WTC11 (cell line): ENCODE measurements around the gene EVA1C. TPM values are rescaled to one million over a fixed set of nuclear protein-coding genes. Genes with fewer than 3 reads are reported as not detected.

Experiments
- ATAC-seq: fragments of 200-7000 bp; cut with Tn5 transposase; 2 replicates; pipeline ENCODE4 v1.10.0; 2021; ENCODE audit warnings: mild to moderate bottlenecking, moderate library complexity
- CTCF ChIA-PET: fragments of 300-600 bp; sonication (Branson Sonifier 250); formaldehyde crosslinking; loops from one replicate; lab custom pipeline; 2021; ENCODE audit warnings: antibody characterized with exemption; lab: Charles Lee
- POLR2A ChIA-PET: fragments of 350-600 bp; sonication (Branson Sonifier 250); formaldehyde crosslinking; loops from one replicate; lab custom pipeline; 2021; ENCODE audit warnings: antibody characterized with exemption; lab: Charles Lee
- DNase-seq: peaks from one replicate; pipeline ENCODE4 v3.0.0; 2021; ENCODE audit warnings: low spot score
- H3K27ac Mint-ChIP-seq: 2 replicates; pipeline ENCODE4 v1.8.0; 2021; ENCODE audit warnings: mixed read lengths
- H3K27me3 Mint-ChIP-seq: 2 replicates; pipeline ENCODE4 v1.8.0; 2021; ENCODE audit warnings: low read depth, mild to moderate bottlenecking, moderate library complexity, mixed read lengths
- H3K36me3 Mint-ChIP-seq: 2 replicates; pipeline ENCODE4 v1.8.0; 2021; ENCODE audit warnings: mixed read lengths
- H3K4me1 Mint-ChIP-seq: 2 replicates; pipeline ENCODE4 v1.8.0; 2022; ENCODE audit warnings: mixed read lengths
- H3K4me3 Mint-ChIP-seq: 2 replicates; pipeline ENCODE4 v1.8.0; 2021; ENCODE audit warnings: mild to moderate bottlenecking, moderate library complexity, mixed read lengths
- H3K9me3 Mint-ChIP-seq: 2 replicates; pipeline ENCODE4 v1.8.0; 2021; ENCODE audit warnings: mixed read lengths
- AFF4 ChIP-seq: sonication (generic); formaldehyde crosslinking; IDR thresholded peaks from 2 replicates; pipeline ENCODE4 v1.8.1; 2023; ENCODE audit warnings: mild to moderate bottlenecking, missing genetic modification reagents, borderline replicate concordance
- ARID4B ChIP-seq: sonication (generic); formaldehyde crosslinking; IDR thresholded peaks from 2 replicates; pipeline ENCODE4 v1.8.0; 2023; ENCODE audit warnings: missing genetic modification reagents, mild to moderate bottlenecking, borderline replicate concordance
- CREM ChIP-seq: sonication (generic); formaldehyde crosslinking; IDR thresholded peaks from 2 replicates; pipeline ENCODE4 v1.8.1; 2022; ENCODE audit warnings: mild to moderate bottlenecking, missing genetic modification reagents, moderate library complexity
- GABPB1 ChIP-seq: sonication (generic); formaldehyde crosslinking; IDR thresholded peaks from 2 replicates; pipeline ENCODE4 v1.8.1; 2023; ENCODE audit warnings: mild to moderate bottlenecking, missing genetic modification reagents
- GRHL2 ChIP-seq: fragments of 250-450 bp; sonication (Bioruptor Pico); IDR thresholded peaks from 2 replicates; pipeline ENCODE4 v1.8.0; 2022; ENCODE audit warnings: mild to moderate bottlenecking, moderate library complexity; ENCODE audit not compliant: insufficient replicate concordance, severe bottlenecking
- GTF2I ChIP-seq: fragments of 250-450 bp; sonication (Bioruptor Pico); conservative IDR thresholded peaks from 2 replicates; pipeline ENCODE4 v1.4.0; 2021; ENCODE audit warnings: mild to moderate bottlenecking
- HMGA2 ChIP-seq: fragments of 250-450 bp; sonication (Bioruptor Pico); IDR thresholded peaks from 2 replicates; pipeline ENCODE4 v1.4.0; 2021; ENCODE audit warnings: mild to moderate bottlenecking, moderate library complexity
- JAZF1 ChIP-seq: fragments of 250-450 bp; sonication (Bioruptor Pico); IDR thresholded peaks from 2 replicates; pipeline ENCODE4 v1.9.0; 2021; ENCODE audit warnings: moderate library complexity, mild to moderate bottlenecking, inconsistent platforms
- MXD4 ChIP-seq: fragments of 250-450 bp; sonication (Bioruptor Pico); IDR thresholded peaks from 2 replicates; pipeline ENCODE4 v1.8.0; 2021; ENCODE audit warnings: mild to moderate bottlenecking, moderate library complexity, borderline replicate concordance
- NFATC4 ChIP-seq: fragments of 250-450 bp; sonication (Bioruptor Pico); IDR thresholded peaks from 2 replicates; pipeline ENCODE4 v1.9.0; 2021; ENCODE audit warnings: mild to moderate bottlenecking
- NR1H2 ChIP-seq: sonication (generic); formaldehyde crosslinking; IDR thresholded peaks from 2 replicates; pipeline ENCODE4 v1.9.0; 2021; ENCODE audit warnings: mild to moderate bottlenecking, moderate library complexity, missing genetic modification reagents
- PRRX2 ChIP-seq: fragments of 250-450 bp; sonication (Bioruptor Pico); IDR thresholded peaks from 2 replicates; pipeline ENCODE4 v1.8.0; 2021; ENCODE audit warnings: mild to moderate bottlenecking
- TP53 ChIP-seq: sonication (generic); formaldehyde crosslinking; IDR thresholded peaks from 2 replicates; pipeline ENCODE4 v1.8.1; 2023; ENCODE audit warnings: mild to moderate bottlenecking, missing genetic modification reagents
- ZNF138 ChIP-seq: sonication (generic); formaldehyde crosslinking; conservative IDR thresholded peaks from 2 replicates; pipeline ENCODE4 v1.8.1; 2022; ENCODE audit warnings: mild to moderate bottlenecking, moderate library complexity, missing genetic modification reagents
- total RNA-seq: library from RNA; stranded (reverse); gene quantifications from 3 replicates; pipeline ENCODE4 v1.2.3, GENCODE V29; 2021
- TF ChIP-seq, protein P1 (sequence below): sonication (generic); formaldehyde crosslinking; conservative IDR thresholded peaks from 2 replicates; pipeline ENCODE4 v1.8.1; 2023; ENCODE audit warnings: mild to moderate bottlenecking, low read depth, missing genetic modification reagents, moderate library complexity
- TF ChIP-seq, protein P2 (sequence below): sonication (generic); formaldehyde crosslinking; IDR thresholded peaks from 2 replicates; pipeline ENCODE4 v1.8.1; 2023; ENCODE audit warnings: mild to moderate bottlenecking, missing genetic modification reagents, moderate library complexity
- TF ChIP-seq, protein P3 (sequence below): fragments of 250-450 bp; sonication (Bioruptor Pico); IDR thresholded peaks from 2 replicates; pipeline ENCODE4 v1.9.0; 2021; ENCODE audit warnings: moderate library complexity, mild to moderate bottlenecking, inconsistent platforms, borderline replicate concordance
- TF ChIP-seq, protein P4 (sequence below): fragments of 200-600 bp; IDR thresholded peaks from 2 replicates; pipeline ENCODE4 v1.8.0; 2022; ENCODE audit warnings: antibody characterized with exemption

Gene EVA1C
- total RNA-seq, 1 experiment from 2014 or later, result 3.1 TPM

- ATAC-seq, result no peak
- CTCF ChIA-PET, result no interaction called here
- TF ChIP-seq CREM (CRISPR knock-in tag), result no peak
- TF ChIP-seq, protein P1, sequence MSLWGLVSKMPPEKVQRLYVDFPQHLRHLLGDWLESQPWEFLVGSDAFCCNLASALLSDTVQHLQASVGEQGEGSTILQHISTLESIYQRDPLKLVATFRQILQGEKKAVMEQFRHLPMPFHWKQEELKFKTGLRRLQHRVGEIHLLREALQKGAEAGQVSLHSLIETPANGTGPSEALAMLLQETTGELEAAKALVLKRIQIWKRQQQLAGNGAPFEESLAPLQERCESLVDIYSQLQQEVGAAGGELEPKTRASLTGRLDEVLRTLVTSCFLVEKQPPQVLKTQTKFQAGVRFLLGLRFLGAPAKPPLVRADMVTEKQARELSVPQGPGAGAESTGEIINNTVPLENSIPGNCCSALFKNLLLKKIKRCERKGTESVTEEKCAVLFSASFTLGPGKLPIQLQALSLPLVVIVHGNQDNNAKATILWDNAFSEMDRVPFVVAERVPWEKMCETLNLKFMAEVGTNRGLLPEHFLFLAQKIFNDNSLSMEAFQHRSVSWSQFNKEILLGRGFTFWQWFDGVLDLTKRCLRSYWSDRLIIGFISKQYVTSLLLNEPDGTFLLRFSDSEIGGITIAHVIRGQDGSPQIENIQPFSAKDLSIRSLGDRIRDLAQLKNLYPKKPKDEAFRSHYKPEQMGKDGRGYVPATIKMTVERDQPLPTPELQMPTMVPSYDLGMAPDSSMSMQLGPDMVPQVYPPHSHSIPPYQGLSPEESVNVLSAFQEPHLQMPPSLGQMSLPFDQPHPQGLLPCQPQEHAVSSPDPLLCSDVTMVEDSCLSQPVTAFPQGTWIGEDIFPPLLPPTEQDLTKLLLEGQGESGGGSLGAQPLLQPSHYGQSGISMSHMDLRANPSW (CRISPR knock-in tag), result no peak
- TF ChIP-seq MXD4 (CRISPR knock-in tag), result no peak
- no peak for TF ChIP-seq ZNF138 (CRISPR knock-in tag)
- no peak for TF ChIP-seq ARID4B (CRISPR knock-in tag)
- no peak for TF ChIP-seq GABPB1
- TF ChIP-seq, protein P2, sequence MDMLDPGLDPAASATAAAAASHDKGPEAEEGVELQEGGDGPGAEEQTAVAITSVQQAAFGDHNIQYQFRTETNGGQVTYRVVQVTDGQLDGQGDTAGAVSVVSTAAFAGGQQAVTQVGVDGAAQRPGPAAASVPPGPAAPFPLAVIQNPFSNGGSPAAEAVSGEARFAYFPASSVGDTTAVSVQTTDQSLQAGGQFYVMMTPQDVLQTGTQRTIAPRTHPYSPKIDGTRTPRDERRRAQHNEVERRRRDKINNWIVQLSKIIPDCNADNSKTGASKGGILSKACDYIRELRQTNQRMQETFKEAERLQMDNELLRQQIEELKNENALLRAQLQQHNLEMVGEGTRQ (CRISPR knock-in tag), result no peak
- TF ChIP-seq, protein P3, sequence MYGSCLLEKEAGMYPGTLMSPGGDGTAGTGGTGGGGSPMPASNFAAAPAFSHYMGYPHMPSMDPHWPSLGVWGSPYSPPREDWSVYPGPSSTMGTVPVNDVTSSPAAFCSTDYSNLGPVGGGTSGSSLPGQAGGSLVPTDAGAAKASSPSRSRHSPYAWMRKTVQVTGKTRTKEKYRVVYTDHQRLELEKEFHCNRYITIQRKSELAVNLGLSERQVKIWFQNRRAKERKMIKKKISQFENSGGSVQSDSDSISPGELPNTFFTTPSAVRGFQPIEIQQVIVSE (CRISPR knock-in tag), result no peak
- TF ChIP-seq GRHL2, result no peak
- TF ChIP-seq NR1H2, result no peak
- TF ChIP-seq HMGA2 (CRISPR knock-in tag), result no peak
- TF ChIP-seq AFF4 (CRISPR knock-in tag), result no peak
- no peak for TF ChIP-seq GTF2I (CRISPR knock-in tag)
- TF ChIP-seq NFATC4 (CRISPR knock-in tag), result no peak
- TF ChIP-seq, protein P4, sequence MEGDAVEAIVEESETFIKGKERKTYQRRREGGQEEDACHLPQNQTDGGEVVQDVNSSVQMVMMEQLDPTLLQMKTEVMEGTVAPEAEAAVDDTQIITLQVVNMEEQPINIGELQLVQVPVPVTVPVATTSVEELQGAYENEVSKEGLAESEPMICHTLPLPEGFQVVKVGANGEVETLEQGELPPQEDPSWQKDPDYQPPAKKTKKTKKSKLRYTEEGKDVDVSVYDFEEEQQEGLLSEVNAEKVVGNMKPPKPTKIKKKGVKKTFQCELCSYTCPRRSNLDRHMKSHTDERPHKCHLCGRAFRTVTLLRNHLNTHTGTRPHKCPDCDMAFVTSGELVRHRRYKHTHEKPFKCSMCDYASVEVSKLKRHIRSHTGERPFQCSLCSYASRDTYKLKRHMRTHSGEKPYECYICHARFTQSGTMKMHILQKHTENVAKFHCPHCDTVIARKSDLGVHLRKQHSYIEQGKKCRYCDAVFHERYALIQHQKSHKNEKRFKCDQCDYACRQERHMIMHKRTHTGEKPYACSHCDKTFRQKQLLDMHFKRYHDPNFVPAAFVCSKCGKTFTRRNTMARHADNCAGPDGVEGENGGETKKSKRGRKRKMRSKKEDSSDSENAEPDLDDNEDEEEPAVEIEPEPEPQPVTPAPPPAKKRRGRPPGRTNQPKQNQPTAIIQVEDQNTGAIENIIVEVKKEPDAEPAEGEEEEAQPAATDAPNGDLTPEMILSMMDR, result no peak
- no peak for TF ChIP-seq JAZF1 (CRISPR knock-in tag)
- TF ChIP-seq PRRX2 (CRISPR knock-in tag), result no peak
- no peak for TF ChIP-seq TP53
- POLR2A ChIA-PET, result interaction anchor here (0.5 kb wide), 1 partner anchor 164 kb away, joined by 6 read pairs; no protein-coding TSS in a partner anchor
- H3K4me1 Mint-ChIP-seq, result peaks cover 12% of the 10 kb centered on the region
- peaks cover 16% of the 10 kb centered on the region for H3K36me3 Mint-ChIP-seq
- peaks cover 3% of the 10 kb centered on the region; the same call in 1 of the 2 replicates for H3K27me3 Mint-ChIP-seq
- no peak overlapping the region for H3K27ac Mint-ChIP-seq
- peaks cover 16% of the 10 kb centered on the region for H3K9me3 Mint-ChIP-seq
- H3K4me3 Mint-ChIP-seq, result no peak overlapping the region
- no peak for DNase-seq
Observed at GRCh38 chr21:32423320-32424190, 11.0 kb downstream of the EVA1C start.
